ENCODE results near the gene KCNK18.

KCNK18 gene

GRCh38 chr10:117212176-117212575, 14.9 kb downstream of the KCNK18 start:
- no peak for TF ChIP-seq TAF1 (IDR thresholded peaks at IDR 0.05; ENCODE audit: borderline replicate concordance, insufficient read depth, low read length)
- TF ChIP-seq SIN3A (IDR thresholded peaks at IDR 0.05; ENCODE audit: borderline replicate concordance, insufficient read depth, low read length), result no peak
- no peak for TF ChIP-seq REST (IDR thresholded peaks at IDR 0.05; ENCODE audit: insufficient read depth in 1 of 2, low read depth in 2 of 2, low read length in 2 of 2)
- no peak for TF ChIP-seq FOXP2 (optimal IDR thresholded peaks at IDR 0.05; ENCODE audit: borderline replicate concordance, extremely low read depth, extremely low read length, insufficient read depth)
- TF ChIP-seq POLR2AphosphoS5 (IDR thresholded peaks at IDR 0.05; ENCODE audit: low read depth, low read length), result no peak

GRCh38 chr10:117214401-117214800, 17.1 kb downstream of the KCNK18 start:
- no peak for TF ChIP-seq TAF1 (IDR thresholded peaks at IDR 0.05; ENCODE audit: borderline replicate concordance, insufficient read depth, low read length)
- no peak for TF ChIP-seq SIN3A (IDR thresholded peaks at IDR 0.05; ENCODE audit: borderline replicate concordance, insufficient read depth, low read length)
- TF ChIP-seq REST (IDR thresholded peaks at IDR 0.05; ENCODE audit: insufficient read depth in 1 of 2, low read depth in 2 of 2, low read length in 2 of 2), result no peak
- no peak for TF ChIP-seq FOXP2 (optimal IDR thresholded peaks at IDR 0.05; ENCODE audit: borderline replicate concordance, extremely low read depth, extremely low read length, insufficient read depth)
- TF ChIP-seq POLR2AphosphoS5 (IDR thresholded peaks at IDR 0.05; ENCODE audit: low read depth, low read length), result no peak

GRCh38 chr10:117215079-117215478, 17.8 kb downstream of the KCNK18 start:
- no peak for TF ChIP-seq FOXP2 (optimal IDR thresholded peaks at IDR 0.05; ENCODE audit: borderline replicate concordance, extremely low read depth, extremely low read length, insufficient read depth)
- TF ChIP-seq POLR2AphosphoS5 (IDR thresholded peaks at IDR 0.05; ENCODE audit: low read depth, low read length), result no peak
- TF ChIP-seq TAF1 (IDR thresholded peaks at IDR 0.05; ENCODE audit: borderline replicate concordance, insufficient read depth, low read length), result no peak
- no peak for TF ChIP-seq REST (IDR thresholded peaks at IDR 0.05; ENCODE audit: insufficient read depth in 1 of 2, low read depth in 2 of 2, low read length in 2 of 2)
- TF ChIP-seq SIN3A (IDR thresholded peaks at IDR 0.05; ENCODE audit: borderline replicate concordance, insufficient read depth, low read length), result no peak

GRCh38 chr10:117216028-117216427, 18.7 kb downstream of the KCNK18 start:
- TF ChIP-seq SIN3A (IDR thresholded peaks at IDR 0.05; ENCODE audit: borderline replicate concordance, insufficient read depth, low read length), result no peak
- no peak for TF ChIP-seq POLR2AphosphoS5 (IDR thresholded peaks at IDR 0.05; ENCODE audit: low read depth, low read length)
- TF ChIP-seq TAF1 (IDR thresholded peaks at IDR 0.05; ENCODE audit: borderline replicate concordance, insufficient read depth, low read length), result no peak
- no peak for TF ChIP-seq REST (IDR thresholded peaks at IDR 0.05; ENCODE audit: insufficient read depth in 1 of 2, low read depth in 2 of 2, low read length in 2 of 2)
- no peak for TF ChIP-seq FOXP2 (optimal IDR thresholded peaks at IDR 0.05; ENCODE audit: borderline replicate concordance, extremely low read depth, extremely low read length, insufficient read depth)
